Measurements from ENCODE around the gene KMT2C.

DNA sequence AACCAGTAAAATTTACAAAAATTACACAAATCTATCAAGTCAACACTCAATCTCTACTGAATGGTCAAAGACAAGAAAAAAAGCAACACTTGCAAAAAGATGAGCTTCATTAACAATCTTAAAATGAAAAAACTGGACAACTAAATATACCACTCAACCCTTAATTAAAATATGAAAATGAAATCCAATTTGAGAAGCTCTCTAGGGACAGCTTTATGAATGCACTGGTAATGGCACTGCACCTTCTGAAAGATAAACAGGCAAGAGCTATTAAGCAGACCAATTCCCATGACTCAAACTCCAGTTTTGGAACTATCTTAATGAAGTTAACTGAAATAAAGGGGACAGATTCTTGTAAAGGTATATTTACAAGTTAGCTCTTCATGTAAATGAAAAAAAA lies 274.6 kb downstream of the KMT2C start:
- TF ChIP-seq, protein P1, sequence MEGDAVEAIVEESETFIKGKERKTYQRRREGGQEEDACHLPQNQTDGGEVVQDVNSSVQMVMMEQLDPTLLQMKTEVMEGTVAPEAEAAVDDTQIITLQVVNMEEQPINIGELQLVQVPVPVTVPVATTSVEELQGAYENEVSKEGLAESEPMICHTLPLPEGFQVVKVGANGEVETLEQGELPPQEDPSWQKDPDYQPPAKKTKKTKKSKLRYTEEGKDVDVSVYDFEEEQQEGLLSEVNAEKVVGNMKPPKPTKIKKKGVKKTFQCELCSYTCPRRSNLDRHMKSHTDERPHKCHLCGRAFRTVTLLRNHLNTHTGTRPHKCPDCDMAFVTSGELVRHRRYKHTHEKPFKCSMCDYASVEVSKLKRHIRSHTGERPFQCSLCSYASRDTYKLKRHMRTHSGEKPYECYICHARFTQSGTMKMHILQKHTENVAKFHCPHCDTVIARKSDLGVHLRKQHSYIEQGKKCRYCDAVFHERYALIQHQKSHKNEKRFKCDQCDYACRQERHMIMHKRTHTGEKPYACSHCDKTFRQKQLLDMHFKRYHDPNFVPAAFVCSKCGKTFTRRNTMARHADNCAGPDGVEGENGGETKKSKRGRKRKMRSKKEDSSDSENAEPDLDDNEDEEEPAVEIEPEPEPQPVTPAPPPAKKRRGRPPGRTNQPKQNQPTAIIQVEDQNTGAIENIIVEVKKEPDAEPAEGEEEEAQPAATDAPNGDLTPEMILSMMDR (IDR thresholded peaks at IDR 0.05 in 8 of 11, conservative IDR thresholded peaks at IDR 0.05 in 3 of 11), result no peak
- TF ChIP-seq POLR2AphosphoS5 (IDR thresholded peaks at IDR 0.05), result no peak
